ENCODE measurements around the gene D2HGDH. TPM values are rescaled to one million over a fixed set of nuclear protein-coding genes. Genes with fewer than 3 reads are reported as not detected.

The D2HGDH gene
- total RNA-seq, 2 donors from 2014 or later: 38.7 to 55.3 TPM

GRCh38 chr2:241719093-241719492, 15.3 kb upstream of the D2HGDH start:
- H3K36me3 ChIP-seq: peaks cover 0 to 17% of the 10 kb centered on the region in 2 donors
- no peaks in the 10 kb centered on the region for H3K4me1 ChIP-seq (replicated peaks)
- H3K4me3 ChIP-seq: no peak overlapping the region
- intact Hi-C loops (cut with DNase I): no loop called here
- TF ChIP-seq, protein P1, sequence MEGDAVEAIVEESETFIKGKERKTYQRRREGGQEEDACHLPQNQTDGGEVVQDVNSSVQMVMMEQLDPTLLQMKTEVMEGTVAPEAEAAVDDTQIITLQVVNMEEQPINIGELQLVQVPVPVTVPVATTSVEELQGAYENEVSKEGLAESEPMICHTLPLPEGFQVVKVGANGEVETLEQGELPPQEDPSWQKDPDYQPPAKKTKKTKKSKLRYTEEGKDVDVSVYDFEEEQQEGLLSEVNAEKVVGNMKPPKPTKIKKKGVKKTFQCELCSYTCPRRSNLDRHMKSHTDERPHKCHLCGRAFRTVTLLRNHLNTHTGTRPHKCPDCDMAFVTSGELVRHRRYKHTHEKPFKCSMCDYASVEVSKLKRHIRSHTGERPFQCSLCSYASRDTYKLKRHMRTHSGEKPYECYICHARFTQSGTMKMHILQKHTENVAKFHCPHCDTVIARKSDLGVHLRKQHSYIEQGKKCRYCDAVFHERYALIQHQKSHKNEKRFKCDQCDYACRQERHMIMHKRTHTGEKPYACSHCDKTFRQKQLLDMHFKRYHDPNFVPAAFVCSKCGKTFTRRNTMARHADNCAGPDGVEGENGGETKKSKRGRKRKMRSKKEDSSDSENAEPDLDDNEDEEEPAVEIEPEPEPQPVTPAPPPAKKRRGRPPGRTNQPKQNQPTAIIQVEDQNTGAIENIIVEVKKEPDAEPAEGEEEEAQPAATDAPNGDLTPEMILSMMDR (IDR thresholded peaks at IDR 0.05): no peak
- TF ChIP-seq POLR2A (IDR thresholded peaks at IDR 0.05): no peak
- no peak for TF ChIP-seq POLR2AphosphoS5 (IDR thresholded peaks at IDR 0.05)
- DNase-seq (ENCODE audit: low spot score): no peak
- H3K27me3 ChIP-seq (replicated peaks; ENCODE audit: insufficient read depth): no peaks in the 10 kb centered on the region
- no peak overlapping the region for H3K27ac ChIP-seq
- WGBS: 94% methylated on average over 16 of the region's 16 CpGs
- H3K9me3 ChIP-seq: no peaks in the 10 kb centered on the region

DNA sequence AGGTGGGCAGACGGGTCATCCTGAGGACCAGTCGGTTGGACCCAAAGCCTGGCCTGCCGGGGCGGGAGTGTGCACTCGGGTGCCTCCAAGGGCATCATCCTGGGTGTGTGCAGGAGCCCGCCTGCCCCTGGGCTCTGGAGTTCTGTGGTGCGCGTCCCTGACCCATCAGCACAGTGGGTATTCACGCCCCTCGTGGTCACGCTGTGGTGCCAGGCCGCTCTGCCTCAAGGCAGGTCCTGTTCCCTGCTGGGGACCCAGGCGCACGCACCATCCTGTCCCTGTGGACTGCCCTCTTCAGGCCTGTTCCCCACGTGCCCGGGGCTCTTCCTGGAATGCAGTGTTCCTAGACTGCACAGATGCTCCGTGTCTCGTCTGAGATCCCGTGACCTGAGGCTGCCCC, 14.3 kb upstream of the D2HGDH start:
- Histone ChIP-seq H3K27me3 (replicated peaks; ENCODE audit: insufficient read depth) (no peaks in the 10 kb centered on the region), H3K27ac (no peak overlapping the region), H3K4me1 (replicated peaks) (no peaks in the 10 kb centered on the region), H3K4me3 (no peak overlapping the region), H3K9me3 (no peaks in the 10 kb centered on the region), H3K36me3 (peaks cover 0 to 13% of the 10 kb centered on the region in 2 donors)
- TF ChIP-seq POLR2A (IDR thresholded peaks at IDR 0.05) (no peak), POLR2AphosphoS5 (IDR thresholded peaks at IDR 0.05) (no peak)
- TF ChIP-seq, protein P1 (IDR thresholded peaks at IDR 0.05): no peak
- no peak for DNase-seq (ENCODE audit: low spot score)
- intact Hi-C loops (cut with DNase I): no loop called here
- 93% methylated on average over 19 of the region's 19 CpGs for WGBS

- H3K36me3 ChIP-seq: peaks cover 0 to 13% of the 10 kb centered on the region in 2 donors
- TF ChIP-seq POLR2A (IDR thresholded peaks at IDR 0.05) (no peak), POLR2AphosphoS5 (IDR thresholded peaks at IDR 0.05) (no peak)
- TF ChIP-seq, protein P1 (IDR thresholded peaks at IDR 0.05): no peak
Measured at GRCh38 chr2:241720560-241720959, 13.9 kb upstream of the D2HGDH start.

DNA sequence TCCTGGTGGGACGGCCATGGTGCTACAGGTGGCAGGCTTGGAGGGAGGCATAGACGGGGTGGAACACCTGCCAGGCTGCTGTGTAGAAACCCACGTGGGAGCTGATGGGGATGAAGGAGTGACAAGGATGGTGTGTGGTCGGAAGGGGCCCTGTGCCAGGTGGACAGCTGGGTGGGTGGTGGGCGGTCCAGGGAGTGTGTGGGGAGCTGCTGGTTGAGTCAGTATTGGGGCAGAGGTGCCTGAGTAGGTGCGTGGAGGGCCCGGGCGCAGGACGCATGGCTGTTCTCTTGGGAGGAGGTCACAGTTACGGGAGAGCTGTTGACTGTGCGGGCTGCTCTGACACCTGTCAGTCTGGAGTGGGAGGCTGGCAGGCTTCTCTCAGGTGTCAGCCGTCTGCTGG, 12.6 kb upstream of the D2HGDH start:
- Histone ChIP-seq H3K4me3 (no peak overlapping the region), H3K27ac (no peak overlapping the region), H3K9me3 (no peaks in the 10 kb centered on the region), H3K27me3 (replicated peaks; ENCODE audit: insufficient read depth) (no peaks in the 10 kb centered on the region), H3K36me3 (peaks cover 0 to 13% of the 10 kb centered on the region in 2 donors), H3K4me1 (replicated peaks) (no peaks in the 10 kb centered on the region)
- 87% methylated on average over 12 of the region's 12 CpGs for WGBS
- DNase-seq (ENCODE audit: low spot score): no peak
- intact Hi-C loops (cut with DNase I): no loop called here
- TF ChIP-seq POLR2AphosphoS5 (IDR thresholded peaks at IDR 0.05) (no peak), POLR2A (IDR thresholded peaks at IDR 0.05) (no peak)
- TF ChIP-seq, protein P1 (IDR thresholded peaks at IDR 0.05): no peak

More at GRCh38 chr2:241720560-241720959, 13.9 kb upstream of the D2HGDH start:
- DNase-seq (ENCODE audit: low spot score): no peak
- intact Hi-C loops (cut with DNase I): no loop called here
- H3K4me1 ChIP-seq (replicated peaks): no peaks in the 10 kb centered on the region
- no peaks in the 10 kb centered on the region for H3K27me3 ChIP-seq (replicated peaks; ENCODE audit: insufficient read depth)
- no peak overlapping the region for H3K4me3 ChIP-seq
- H3K9me3 ChIP-seq: no peaks in the 10 kb centered on the region
- WGBS: 87% methylated on average over 15 of the region's 15 CpGs
- H3K27ac ChIP-seq: no peak overlapping the region

DNA sequence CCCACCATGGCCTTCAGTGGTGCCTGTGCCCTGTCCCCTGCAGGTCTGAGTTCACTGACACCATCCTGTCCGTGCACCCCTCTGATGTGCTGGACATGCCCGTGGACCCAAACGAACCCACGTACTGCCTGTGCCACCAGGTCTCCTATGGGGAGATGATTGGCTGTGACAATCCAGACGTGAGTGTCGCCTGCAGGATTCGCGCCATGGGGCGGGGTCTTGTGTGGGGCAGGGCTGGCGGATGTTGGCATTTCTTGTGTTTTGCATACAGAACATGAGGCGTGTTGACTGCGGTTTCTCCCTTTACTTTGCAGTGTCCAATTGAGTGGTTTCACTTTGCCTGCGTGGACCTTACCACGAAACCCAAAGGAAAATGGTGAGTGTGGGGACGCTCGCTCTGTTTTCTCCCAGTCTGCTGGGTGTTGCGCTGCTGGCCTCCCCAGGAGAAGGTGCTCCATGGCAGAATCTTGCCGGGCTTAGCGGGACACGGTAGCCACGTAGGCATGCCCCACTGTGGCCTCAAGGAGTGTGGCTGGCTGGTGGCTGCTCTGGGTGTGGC, 11.5 kb upstream of the D2HGDH start:
- 95% methylated on average over 21 of the region's 21 CpGs for WGBS
- no peak for TF ChIP-seq POLR2A (IDR thresholded peaks at IDR 0.05)
- no peak for TF ChIP-seq POLR2AphosphoS5 (IDR thresholded peaks at IDR 0.05)
- TF ChIP-seq, protein P1 (IDR thresholded peaks at IDR 0.05): no peak
- no peak overlapping the region for H3K4me3 ChIP-seq
- H3K4me1 ChIP-seq (replicated peaks): no peaks in the 10 kb centered on the region
- no peak overlapping the region for H3K27ac ChIP-seq
- H3K36me3 ChIP-seq: peaks cover 0 to 13% of the 10 kb centered on the region in 2 donors
- H3K9me3 ChIP-seq: no peaks in the 10 kb centered on the region
- no peak for DNase-seq (ENCODE audit: low spot score)
- intact Hi-C loops (cut with DNase I): no loop called here
- no peaks in the 10 kb centered on the region for H3K27me3 ChIP-seq (replicated peaks; ENCODE audit: insufficient read depth)

All from prostate gland (tissue), 2 donors.